DMS114 treated with DMSO at 0.1 percent for 48 hours (cell line): ENCODE results near the gene FERMT3.
A peak's percentile ranks its signal among the peaks of the same experiment; 100 is the strongest.

Experiments
- DNase-seq: peaks from one replicate; lab custom pipeline; 2025; ENCODE audit not compliant: unreplicated experiment; lab: John Stamatoyannopoulos, UW

FERMT3 gene

DNA sequence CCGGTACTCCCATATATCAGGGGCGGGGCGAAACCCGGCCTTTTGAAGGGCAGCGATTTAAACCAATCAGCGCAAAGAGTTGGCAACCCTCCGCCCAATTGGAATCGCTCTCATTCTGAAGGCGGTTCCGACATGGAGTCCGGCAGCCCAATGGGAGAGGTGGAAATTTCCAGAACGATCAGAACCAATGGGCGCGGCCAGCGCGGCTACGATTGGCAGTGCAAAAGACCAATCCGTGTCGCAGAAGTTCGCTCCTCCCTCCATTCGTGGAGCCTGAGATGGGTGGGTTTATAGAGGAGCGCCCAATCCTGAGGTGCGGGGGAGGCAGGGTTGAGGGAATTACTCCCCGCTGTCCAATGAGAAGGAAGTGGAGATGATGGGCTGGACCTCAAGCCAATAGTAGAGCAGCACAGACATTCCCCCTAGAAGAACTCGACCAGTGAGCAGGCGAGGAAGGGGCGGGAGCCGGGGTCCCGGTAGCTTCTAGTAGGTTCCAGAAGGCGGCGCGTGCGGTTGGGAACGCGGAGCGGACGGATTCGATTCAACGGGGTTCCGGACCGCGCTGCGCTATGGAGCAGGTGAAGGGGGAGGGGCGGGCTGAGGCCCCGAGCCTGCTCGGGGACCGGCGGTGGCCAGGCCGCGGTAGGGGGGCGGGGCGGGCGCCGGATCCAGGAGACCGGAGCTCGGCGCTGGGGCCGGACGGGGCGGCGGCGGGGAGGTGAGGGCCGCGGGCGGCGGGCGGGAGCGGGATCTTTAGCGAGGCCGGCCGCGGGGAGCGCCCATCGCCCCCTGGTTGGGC lies 20.6 kb upstream of the FERMT3 start, which contains the start of gene STIP1:
STIP1 (plus strand) TSS at position 479 of the 799 bp plus-strand sequence; CDS start at position 570, 91 bp downstream.
- DNase-seq, result peak; percentile 100

DNA sequence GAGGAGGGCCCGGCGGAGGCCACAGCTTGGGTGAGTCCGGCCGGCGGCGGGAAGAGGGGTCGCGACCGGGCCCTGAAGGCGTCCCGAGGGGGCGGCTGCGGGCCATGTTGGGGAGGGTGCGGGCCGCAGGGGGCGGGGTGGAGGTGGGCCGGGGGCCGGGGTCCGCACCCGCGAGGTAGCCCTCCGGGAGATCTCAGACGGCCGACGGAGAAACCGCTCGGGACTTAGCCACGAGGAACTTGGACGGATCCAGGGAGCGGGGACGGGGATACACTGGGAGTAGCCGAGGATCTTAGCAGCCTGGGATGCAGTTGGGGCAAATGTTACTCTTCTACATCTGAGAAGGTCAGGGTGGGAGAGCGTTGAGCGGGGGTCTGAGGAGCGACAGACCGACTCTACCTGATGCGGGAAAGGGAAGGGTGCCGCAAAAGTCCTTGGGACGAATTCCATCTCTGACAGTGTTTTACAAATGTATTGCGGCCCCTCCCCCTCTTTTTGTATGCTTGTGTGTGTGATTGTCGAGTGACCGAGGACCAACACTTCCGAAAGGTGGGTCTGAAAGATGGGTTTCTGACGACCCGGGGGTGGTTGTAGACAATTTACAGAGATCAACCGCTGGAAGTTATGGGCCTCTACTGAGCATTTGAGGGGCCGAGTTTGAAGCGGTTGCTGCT lies 19.9 kb upstream of the FERMT3 start:
- no peak for DNase-seq

DNA sequence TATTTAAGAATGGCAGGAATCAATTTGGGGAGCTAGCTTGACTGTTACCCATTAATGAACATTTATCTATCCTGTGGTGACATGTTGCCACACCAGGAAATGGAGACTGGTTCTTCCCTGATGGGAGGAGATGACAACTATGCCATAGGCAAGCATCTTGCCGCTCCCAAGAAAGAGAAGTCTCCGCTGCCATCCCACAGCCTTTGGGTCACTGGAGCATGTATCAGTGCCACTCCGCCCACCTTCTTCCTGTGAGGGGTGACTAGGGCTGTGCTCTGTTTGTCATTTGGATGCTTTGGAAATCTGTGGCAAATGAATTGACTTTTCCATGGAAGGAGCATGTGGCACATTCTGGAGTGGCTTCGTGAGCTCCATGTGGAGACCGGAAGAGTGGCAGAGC lies 14.1 kb upstream of the FERMT3 start:
- DNase-seq, result no peak

DNA sequence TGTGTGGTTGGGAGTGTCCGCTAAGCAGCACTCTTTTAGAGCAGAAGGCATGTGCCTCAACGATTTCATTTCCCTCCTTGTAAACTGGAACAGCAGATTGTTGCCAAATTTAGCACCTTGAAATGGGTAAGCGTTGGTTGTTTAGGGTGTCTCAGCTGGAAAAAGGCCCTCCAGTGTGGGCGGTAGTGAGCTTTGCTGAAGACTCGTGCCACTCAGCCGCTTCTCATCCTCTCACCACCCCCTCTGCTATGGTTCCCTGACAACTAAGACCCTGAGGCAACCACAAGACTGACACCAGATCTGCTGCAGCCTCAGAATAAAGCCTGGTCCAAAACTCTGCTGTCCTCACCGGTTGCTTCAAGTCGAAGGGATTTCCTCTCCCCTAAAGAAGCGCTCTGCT lies 9.9 kb upstream of the FERMT3 start:
- DNase-seq, result no peak

DNA sequence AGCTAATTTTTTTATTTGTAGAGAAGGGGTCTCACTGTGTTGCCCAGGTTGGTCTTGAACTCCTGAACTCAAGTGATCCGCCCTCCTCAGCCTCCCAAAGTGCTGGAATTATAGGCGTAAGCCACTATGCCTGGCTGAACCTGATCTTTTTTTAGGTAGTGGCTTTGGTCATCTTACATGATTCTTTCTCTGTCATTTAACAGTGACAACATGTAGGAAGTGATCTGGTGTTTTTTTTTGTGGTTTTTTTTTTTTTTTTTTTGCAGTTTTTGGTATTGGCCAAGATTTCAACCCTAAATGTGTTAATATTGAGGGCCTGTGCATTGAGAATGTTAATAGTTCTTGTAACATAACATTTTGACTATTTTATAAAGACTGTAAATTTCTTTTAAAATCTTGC lies 8.0 kb upstream of the FERMT3 start:
- no peak for DNase-seq

DNA sequence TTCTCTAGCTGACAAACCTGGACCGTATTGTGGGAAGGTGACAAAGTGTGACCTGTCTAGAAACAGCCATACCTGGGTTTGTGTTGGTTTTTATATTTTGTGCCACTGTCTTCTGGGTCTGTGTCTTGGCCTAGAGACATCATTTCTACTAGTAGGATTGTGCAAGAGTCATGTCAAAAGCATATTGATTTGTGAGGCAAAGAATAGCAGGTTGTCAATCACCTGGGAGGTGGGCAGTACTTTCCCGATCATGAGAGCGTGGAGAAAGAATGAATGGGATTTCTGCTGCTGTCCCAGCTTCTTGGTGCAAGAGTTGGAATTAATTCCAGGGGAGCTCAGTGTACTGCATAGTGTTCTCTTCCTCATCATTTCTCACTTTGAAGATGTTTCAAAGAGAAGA lies 5.0 kb upstream of the FERMT3 start:
- no peak for DNase-seq

DNA sequence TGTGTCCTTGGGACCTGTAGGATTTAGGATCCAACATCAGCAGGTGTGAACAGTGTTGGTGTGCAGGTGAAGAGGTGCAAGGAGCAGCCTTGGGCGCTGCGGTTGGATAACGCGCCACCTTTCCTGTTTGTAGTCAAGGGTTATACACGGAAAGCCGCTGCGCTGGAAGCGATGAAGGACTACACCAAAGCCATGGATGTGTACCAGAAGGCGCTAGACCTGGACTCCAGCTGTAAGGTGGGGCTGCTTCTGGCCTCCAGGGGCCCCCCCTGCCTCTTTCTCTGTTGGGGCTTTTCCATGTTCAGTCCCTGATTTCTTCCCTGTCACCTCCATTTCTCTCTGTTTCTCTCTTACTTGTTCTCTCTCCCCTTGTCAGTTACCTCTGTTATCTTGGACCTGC lies 3.5 kb upstream of the FERMT3 start:
- no peak for DNase-seq

DNA sequence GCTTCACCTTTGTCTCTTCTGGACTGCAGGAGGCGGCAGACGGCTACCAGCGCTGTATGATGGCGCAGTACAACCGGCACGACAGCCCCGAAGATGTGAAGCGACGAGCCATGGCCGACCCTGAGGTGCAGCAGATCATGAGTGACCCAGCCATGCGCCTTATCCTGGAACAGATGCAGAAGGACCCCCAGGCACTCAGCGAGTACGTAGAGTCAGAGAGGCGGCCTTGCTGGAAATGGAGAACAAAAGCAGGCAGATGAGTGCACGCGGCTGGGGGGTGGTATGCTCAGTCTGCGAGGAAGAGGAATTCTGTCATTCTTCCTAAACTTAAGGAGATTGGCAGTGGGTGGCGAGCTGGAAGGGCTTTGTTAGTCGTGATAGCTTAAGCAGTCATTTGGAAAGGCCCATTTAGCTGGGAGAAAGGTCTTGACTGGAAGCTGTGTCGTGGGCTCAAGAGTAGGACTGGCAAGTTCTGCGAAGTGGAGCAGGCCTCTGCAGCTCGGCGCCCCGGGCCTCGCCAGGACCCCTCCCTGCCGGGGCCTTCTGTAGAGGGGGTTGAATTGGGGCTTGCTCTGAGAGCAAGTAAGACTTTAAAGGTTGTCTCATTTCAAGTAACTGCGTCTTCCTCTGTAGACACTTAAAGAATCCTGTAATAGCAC lies 3.0 kb upstream of the FERMT3 start:
- DNase-seq, result no peak

DNA sequence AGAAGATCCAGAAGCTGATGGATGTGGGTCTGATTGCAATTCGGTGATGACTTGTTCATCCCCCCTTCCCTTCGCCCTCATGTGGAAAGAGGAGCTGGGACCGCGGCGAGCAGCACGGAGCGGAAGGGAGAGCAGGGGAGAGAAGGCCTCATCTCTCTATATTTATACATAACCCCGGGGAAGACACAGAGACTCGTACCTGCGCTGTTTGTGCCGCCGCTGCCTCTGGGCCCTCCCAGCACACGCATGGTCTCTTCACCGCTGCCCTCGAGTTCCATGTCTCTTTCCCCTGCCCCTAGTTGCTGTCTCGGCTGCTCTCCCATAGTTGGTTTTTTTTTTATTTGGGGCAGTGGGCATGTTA lies 2.5 kb upstream of the FERMT3 start:
- no peak for DNase-seq

DNA sequence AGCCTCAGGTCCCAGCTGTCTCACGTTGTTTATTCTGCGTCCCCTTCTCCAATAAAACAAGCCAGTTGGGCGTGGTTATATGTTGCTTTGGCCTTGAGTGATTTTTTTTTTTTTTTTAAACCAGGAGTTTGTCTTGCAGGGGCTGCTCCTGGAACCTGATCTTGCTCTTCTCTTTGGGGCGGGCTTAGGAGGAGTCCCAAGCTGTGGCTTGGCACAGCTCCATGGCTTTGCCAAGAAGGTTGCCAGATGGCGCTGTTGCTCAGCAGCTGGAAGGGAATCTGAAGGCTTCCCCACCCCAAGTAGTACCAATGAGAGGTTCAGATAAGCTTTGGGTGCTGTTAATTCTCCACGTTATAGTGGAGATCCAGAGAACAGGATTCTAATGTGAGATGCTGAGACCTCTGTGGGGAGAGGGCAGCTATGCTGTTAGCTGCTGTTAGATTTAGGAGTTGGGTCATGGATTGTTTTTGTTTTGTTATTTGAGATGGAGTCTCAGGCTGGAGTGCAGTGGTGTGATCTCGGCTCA lies 2.0 kb upstream of the FERMT3 start:
- peak; percentile 45 for DNase-seq

DNA sequence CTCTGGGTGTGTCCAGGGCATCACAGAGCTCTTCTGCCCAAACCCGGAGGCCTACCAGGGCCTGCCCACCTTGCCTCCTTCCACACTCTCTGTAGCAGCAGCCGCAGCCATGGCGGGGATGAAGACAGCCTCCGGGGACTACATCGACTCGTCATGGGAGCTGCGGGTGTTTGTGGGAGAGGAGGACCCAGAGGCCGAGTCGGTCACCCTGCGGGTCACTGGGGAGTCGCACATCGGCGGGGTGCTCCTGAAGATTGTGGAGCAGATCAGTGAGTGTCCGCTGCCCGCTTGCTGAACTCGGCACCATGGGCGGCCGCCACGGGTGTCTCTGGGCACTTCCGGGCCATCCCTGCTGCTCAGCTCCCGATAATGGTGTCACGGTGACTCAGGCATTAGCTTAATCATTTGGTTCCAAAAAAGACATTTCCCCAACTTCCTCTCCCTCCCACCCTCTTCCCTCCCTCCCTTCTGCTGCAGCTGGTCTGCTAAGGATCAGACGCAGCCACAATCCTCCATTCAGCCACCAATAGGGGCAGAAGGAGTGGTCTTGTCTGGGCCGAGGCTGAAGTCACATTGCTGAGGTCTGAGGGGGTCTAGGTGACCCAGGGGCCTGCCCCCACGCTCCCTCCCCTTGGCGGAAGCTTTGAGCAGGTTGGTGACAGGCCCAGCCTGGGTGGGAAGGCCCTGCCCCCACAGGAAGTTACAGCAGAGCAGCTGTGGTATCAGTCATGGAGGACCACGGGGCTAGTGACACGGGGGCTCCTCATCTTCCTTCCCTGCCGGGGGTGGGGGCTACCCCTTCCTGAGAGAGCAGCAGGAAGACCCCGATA lies 950 bp downstream of the FERMT3 start:
- DNase-seq, result no peak

DNA sequence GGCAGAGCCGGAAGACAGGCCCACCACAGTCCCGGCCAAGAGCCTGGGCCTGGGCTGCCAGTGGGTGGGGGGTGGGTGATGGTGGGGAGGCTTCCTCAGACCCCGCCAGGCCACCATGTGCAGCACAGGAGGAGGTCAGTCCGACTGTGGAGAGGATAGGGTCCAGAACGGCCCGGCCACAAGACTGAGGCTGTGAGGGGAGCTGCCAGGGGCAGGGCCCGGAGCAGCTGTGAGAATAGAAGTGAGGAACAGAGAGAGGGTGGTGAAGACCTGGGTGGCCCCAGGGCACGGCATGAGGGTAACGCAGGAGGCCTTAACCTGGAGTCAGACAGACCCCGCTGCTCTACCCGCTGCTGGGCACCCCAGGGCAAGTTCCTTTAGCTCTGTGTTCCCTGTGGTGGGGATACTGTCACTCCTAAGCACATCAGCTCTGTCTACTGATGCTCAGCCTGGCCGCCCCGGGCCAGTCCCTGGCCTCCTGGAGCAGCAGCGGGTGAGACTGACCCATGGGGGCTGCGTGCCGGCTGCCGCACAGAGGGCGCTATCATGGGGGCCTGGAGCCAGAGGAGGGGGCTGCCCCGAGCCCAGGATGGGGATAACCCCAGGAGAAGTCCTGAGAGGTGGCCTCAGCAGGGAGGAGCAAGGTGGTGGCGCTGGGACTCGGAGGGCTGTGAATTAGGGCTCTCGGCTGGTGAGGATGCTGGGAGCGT lies 1.7 kb downstream of the FERMT3 start:
- DNase-seq, result no peak

DNA sequence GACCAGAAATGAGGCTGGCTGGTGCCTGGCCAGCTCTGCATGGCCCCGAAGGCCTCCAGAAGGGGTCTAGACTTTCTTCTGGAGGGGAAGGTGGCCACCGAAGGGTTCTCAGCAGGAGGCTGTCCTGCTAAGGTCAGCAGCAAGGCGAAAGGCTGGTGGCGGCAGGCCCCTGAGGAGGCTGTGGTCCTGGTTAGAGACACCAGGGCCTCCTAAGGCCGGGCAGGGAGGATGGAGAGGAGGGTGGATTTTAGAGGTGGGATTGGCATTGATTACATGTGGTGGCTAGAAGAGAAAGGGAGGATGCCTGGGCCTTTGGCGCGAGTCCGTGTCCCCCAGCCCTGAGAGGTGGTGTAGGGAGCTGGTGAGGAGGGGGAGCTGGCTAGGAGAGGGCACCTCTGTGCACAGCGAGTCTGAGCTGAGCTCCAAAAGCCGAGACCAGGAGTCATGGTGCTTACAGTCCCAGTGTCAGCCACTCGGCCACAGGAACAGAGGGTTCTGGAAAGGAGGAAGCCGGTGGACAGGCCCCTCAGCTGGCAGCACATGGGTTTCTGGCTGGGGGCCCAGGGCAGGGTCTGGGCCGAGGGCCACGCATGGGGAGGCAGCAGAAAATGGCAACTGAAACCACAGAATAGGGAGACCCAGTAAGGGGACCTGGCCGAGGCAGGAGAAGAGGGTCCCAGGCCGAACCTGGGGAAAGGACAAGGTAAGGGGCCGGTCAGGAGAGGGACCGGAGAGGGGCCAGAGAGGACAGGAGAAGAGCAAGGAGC lies 2.5 kb downstream of the FERMT3 start:
- no peak for DNase-seq

DNA sequence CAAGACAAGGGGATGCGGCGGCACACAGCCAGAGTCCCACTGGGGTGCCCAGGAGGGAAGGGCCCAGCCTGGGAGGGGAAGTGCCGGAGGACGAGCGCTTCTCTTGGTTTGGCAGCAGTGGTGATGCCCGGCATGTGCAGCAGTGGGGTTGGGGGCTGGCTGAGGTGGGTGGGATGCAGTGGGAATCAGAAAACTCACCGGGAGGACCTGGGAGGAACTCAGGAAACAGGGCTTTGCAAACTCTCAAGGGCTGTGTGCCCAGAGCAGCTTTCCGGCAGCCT lies 3.0 kb downstream of the FERMT3 start:
- no peak for DNase-seq

DNA sequence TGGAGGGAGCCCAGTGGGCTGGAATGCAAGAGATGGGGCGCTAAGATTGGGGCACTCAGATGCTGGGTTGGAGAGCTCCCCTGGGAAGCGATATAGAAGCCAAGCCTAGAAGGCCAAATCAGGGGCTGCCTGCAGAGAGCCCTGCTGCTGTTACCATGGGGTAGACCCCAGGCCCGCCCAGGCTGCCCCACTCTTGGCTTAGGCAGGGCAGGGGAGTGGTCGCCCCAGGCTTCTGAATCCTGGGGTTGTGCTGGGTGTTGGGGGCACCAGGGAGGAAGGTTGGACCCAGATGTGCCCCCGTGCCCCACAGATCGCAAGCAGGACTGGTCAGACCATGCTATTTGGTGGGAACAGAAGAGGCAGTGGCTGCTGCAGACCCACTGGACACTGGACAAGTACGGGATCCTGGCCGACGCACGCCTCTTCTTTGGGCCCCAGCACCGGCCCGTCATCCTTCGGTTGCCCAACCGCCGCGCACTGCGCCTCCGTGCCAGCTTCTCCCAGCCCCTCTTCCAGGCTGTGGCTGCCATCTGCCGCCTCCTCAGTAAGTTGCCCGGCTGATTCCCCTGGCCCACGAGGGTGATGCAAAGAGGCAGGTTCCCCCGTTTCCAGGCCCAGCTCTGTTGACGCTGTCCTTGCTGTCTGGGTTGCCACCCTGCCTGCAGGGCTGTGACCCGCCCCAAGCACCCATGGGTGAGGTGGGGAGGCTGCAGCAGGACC lies 3.9 kb downstream of the FERMT3 start:
- DNase-seq, result no peak

DNA sequence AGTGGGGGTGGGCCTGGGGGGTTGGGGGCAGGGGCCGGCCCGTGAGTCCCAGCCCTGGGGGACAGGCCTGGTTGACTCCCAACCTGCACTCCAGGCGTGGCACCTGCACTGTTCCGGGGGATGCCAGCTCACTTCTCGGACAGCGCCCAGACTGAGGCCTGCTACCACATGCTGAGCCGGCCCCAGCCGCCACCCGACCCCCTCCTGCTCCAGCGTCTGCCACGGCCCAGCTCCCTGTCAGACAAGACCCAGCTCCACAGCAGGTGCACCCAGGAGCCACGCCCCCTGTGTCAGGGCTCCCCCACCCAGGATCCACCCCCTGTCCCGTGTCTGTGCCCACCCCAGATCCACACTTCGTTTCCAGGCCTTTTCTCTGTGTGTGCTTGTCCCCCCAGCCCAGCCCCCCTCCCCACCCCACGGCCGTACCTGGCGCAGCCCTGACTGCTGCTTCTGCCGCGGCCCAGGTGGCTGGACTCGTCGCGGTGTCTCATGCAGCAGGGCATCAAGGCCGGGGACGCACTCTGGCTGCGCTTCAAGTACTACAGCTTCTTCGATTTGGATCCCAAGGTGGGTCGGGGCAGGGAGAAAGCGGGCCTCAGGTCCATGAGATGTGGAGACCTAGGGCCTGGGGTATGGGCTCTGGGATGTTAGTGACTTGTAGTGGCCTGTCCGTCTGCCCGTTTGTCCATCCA lies 4.8 kb downstream of the FERMT3 start:
- DNase-seq, result no peak

DNA sequence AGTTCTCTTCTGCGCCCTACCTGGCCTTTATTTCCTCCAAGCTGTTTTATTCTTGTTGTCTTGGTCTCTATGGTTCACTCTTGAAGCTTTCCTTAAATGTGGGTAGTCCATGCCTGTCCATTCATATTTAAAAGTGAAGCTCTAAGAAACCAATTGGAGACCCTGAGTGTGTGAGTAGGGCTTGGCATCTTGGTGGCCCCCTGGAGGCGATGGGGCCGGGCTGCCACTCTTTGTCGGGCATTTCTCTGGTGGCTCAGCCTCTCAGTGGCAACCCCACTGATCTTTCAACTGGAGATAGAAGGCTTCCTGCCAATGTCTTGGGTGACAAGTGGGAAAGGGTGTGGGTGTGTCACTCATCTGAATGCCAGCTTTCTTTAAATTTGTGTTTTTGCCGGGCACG lies 10.4 kb downstream of the FERMT3 start:
- DNase-seq, result no peak

DNA sequence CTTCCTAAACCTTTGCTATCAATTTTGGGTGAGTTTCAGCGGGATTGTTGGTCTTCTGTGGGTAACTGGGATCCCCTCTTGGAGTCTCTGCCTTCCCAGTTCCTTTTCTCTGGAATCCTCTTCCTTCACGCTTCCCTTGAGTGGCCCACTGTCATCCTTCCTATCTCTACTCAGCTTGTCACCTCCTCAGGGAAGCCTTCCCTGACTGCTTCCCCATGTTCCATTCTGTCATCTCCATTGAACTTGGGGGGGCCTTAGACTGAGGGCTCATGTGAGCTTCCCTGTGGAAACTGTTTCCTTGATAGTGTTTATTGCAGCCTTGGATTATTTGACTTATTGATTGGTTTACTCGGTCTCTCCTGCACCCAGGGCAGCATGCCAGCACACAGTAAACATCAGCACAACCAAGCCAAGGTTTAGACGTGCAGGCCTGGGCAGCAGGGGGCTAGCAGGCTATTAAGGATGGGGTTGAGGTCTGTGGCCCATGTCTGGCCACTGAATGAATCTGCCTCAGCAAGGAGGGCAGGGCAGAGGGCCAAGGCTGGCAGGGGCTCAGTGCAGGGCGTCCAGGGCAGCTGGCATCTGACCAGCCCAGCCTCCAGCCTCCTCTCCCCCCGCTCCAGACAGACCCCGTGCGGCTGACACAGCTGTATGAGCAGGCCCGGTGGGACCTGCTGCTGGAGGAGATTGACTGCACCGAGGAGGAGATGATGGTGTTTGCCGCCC lies 12.3 kb downstream of the FERMT3 start:
- DNase-seq, result no peak
